DOHH2 (cell line): ENCODE data around the gene DLGAP1.

Source experiments
- H3F3A ChIP-seq: fragments of 200-600 bp; sonication (generic), shearing (Covaris generic); 2 replicates; pipeline ENCODE4 v1.6.0; 2016; ENCODE audit warnings: antibody characterized with exemption, mild to moderate bottlenecking; ENCODE audit not compliant: control insufficient read depth, insufficient read depth
- H3K27ac ChIP-seq: fragments of 200-600 bp; sonication (generic); 2 replicates; pipeline ENCODE4 v1.5.1; 2014; ENCODE audit warnings: low read depth, mild to moderate bottlenecking, low read length, moderate library complexity
- H3K27me3 ChIP-seq: fragments of 200-600 bp; sonication (generic); 2 replicates; pipeline ENCODE4 v1.6.1; 2014; ENCODE audit warnings: mild to moderate bottlenecking, low read length, mixed read lengths; ENCODE audit not compliant: control insufficient read depth
- H3K36me3 ChIP-seq: fragments of 200-600 bp; sonication (generic); 2 replicates; pipeline ENCODE4 v1.6.1; 2014; ENCODE audit warnings: mild to moderate bottlenecking, low read length, moderate library complexity, mixed read lengths; ENCODE audit not compliant: control insufficient read depth
- H3K4me1 ChIP-seq: fragments of 200-600 bp; sonication (generic); 2 replicates; pipeline ENCODE4 v1.6.1; 2014; ENCODE audit warnings: mild to moderate bottlenecking, low read length, mixed read lengths; ENCODE audit not compliant: control insufficient read depth
- H3K4me2 ChIP-seq: fragments of 200-600 bp; sonication (generic); 2 replicates; pipeline ENCODE4 v1.6.0; 2014; ENCODE audit warnings: mild to moderate bottlenecking, low read length, moderate library complexity
- H3K4me3 ChIP-seq: fragments of 200-600 bp; sonication (generic); 2 replicates; pipeline ENCODE4 v1.5.1; 2014; ENCODE audit warnings: mild to moderate bottlenecking, low read length, mixed read lengths
- H3K79me2 ChIP-seq: fragments of 200-600 bp; sonication (generic); 2 replicates; pipeline ENCODE4 v1.6.1; 2014; ENCODE audit warnings: mild to moderate bottlenecking, low read length, mixed read lengths; ENCODE audit not compliant: control insufficient read depth
- H3K9me2 ChIP-seq: fragments of 200-600 bp; sonication (generic); replicated peaks from 2 replicates; pipeline ENCODE4 v1.6.1; 2014; ENCODE audit warnings: mild to moderate bottlenecking, low read length, mixed read lengths; ENCODE audit not compliant: control insufficient read depth
- H3K9me3 ChIP-seq: fragments of 200-600 bp; sonication (generic); 2 replicates; pipeline ENCODE4 v1.6.1; 2014; ENCODE audit warnings: antibody characterized with exemption, low read length, mixed read lengths; ENCODE audit not compliant: control insufficient read depth, insufficient read depth
- H4K20me1 ChIP-seq: fragments of 200-600 bp; sonication (generic); 2 replicates; pipeline ENCODE4 v1.6.0; 2014; ENCODE audit warnings: low read depth, mild to moderate bottlenecking, antibody characterized with exemption, low read length, moderate library complexity; ENCODE audit not compliant: control insufficient read depth, insufficient read depth
- EZH2phosphoT487 ChIP-seq: fragments of 200-600 bp; sonication (generic); IDR thresholded peaks from 2 replicates; pipeline ENCODE4 v1.6.1; 2017; ENCODE audit warnings: borderline replicate concordance, mild to moderate bottlenecking, antibody characterized with exemption, low read length, moderate library complexity, mixed read lengths
- TF ChIP-seq, protein P1 (sequence below): fragments of 200-600 bp; sonication (generic); IDR thresholded peaks from one replicate; pipeline ENCODE4 v1.5.1; 2014; ENCODE audit warnings: antibody characterized with exemption, mild to moderate bottlenecking, low read depth, low read length; ENCODE audit not compliant: poor library complexity, severe bottlenecking

Gene DLGAP1

DNA sequence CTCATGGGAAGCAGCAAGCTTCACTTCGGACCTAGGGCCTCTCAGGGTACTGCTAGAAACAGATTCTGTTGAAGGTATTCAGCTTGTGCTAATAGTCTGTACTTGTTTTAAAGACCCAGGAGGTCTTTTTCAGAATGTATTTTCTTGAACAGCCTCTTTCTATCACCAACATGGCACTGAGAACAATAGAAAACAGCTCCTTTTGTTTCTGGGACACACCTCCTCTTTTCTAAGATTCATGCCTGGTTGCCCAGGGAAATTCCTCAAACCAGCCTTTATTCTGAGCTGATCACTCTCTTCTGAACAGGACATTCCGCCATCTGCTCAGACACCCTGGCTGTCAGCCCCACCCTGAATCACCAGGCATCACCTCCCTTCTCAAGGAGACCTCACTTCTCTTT lies 615.5 kb downstream of the DLGAP1 start:
- TF ChIP-seq, protein P1, sequence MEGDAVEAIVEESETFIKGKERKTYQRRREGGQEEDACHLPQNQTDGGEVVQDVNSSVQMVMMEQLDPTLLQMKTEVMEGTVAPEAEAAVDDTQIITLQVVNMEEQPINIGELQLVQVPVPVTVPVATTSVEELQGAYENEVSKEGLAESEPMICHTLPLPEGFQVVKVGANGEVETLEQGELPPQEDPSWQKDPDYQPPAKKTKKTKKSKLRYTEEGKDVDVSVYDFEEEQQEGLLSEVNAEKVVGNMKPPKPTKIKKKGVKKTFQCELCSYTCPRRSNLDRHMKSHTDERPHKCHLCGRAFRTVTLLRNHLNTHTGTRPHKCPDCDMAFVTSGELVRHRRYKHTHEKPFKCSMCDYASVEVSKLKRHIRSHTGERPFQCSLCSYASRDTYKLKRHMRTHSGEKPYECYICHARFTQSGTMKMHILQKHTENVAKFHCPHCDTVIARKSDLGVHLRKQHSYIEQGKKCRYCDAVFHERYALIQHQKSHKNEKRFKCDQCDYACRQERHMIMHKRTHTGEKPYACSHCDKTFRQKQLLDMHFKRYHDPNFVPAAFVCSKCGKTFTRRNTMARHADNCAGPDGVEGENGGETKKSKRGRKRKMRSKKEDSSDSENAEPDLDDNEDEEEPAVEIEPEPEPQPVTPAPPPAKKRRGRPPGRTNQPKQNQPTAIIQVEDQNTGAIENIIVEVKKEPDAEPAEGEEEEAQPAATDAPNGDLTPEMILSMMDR: no peak
- TF ChIP-seq EZH2phosphoT487: no peak
- H3K79me2 ChIP-seq: no peaks in the 10 kb centered on the region
- H3K27me3 ChIP-seq: no peaks in the 10 kb centered on the region
- no peaks in the 10 kb centered on the region for H3K4me1 ChIP-seq
- H3F3A ChIP-seq: no peaks in the 10 kb centered on the region
- H4K20me1 ChIP-seq: no peaks in the 10 kb centered on the region
- H3K27ac ChIP-seq: no peak overlapping the region
- H3K4me2 ChIP-seq: no peak overlapping the region
- no peaks in the 10 kb centered on the region for H3K9me3 ChIP-seq
- H3K9me2 ChIP-seq: no peaks in the 10 kb centered on the region
- no peak overlapping the region for H3K4me3 ChIP-seq
- H3K36me3 ChIP-seq: no peaks in the 10 kb centered on the region

DNA sequence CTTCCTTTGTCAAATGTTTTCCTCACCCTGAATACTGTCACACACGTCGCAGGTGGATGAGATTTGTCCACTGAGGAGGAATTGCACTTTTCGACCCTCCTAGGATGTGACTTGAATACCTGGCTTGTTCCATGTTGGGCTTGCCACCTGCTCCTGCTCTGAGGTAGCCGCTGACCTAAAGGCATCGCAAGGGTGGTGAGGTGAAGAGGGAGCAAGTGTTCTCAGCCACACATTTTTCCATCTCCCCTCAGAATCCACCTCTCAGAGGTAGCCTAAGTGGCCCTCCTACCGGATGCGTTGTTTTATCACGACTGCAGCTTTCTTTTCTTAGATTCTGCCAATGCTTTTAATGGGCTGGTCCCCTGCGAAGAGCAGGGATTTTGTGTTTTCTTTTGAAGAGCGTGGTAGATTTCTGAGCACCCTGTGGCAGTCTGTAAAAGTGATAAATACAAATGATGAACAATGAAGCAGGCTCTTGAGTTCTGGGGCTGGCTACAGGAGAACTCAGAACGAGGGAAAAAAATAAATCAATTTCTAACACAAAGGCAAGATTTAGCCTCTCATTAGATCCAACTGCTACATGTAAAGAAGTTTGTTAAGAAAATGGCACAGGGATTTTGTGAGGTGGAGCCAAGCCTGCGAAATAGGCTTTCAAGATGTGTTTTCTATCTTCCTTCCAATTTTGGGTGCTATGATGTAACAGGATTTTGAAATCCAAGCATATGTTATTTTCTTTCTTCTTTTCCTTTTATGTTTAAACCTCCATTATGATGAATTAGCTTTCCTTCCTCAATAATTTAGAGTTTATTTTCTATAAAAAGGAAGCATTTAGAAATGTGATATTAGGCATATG lies 618.4 kb downstream of the DLGAP1 start:
- H3K27me3 ChIP-seq: no peaks in the 10 kb centered on the region
- H3K9me3 ChIP-seq: no peaks in the 10 kb centered on the region
- H4K20me1 ChIP-seq: no peaks in the 10 kb centered on the region
- no peaks in the 10 kb centered on the region for H3K79me2 ChIP-seq
- H3K36me3 ChIP-seq: no peaks in the 10 kb centered on the region
- no peak overlapping the region for H3K4me3 ChIP-seq
- no peaks in the 10 kb centered on the region for H3K4me1 ChIP-seq
- TF ChIP-seq, protein P1: no peak
- no peak for TF ChIP-seq EZH2phosphoT487
- no peak overlapping the region for H3K4me2 ChIP-seq
- no peak overlapping the region for H3K27ac ChIP-seq
- H3K9me2 ChIP-seq: no peaks in the 10 kb centered on the region
- H3F3A ChIP-seq: no peaks in the 10 kb centered on the region

DNA sequence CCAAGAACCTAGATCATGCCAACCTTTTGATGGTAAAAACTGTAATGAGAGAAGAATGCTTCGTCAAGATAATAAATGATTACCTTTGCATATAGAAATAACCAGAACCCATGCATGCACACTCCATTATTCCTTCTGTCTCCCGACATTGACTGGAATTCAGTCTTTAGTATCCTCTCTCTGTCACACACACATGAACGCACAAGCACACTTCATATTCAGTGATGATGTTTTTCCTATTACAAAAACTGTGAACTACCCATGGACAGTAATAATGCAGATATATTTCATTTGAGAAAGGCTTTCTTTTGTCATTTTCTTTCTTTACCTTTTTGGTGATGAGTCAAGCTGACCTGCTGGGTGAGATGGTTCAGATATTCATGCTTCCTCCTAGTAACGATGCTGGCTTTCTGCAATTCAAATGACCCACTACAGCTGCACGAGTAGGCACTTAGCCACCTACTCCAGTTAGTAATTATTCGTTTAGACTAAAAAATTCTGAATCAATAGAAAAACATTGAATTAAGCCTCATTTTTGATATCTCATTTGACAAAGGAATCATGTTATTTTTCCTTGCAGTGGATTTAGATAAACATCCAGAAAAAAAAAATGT lies 623.0 kb downstream of the DLGAP1 start:
- Histone ChIP-seq H3K9me3 (no peaks in the 10 kb centered on the region), H3K79me2 (no peaks in the 10 kb centered on the region), H4K20me1 (no peaks in the 10 kb centered on the region)

More for the DNA sequence above, 623.0 kb downstream of the DLGAP1 start:
- Histone ChIP-seq H3F3A (no peaks in the 10 kb centered on the region), H3K27me3 (no peaks in the 10 kb centered on the region; the same call in 1 of the 2 replicates), H3K9me2 (no peaks in the 10 kb centered on the region), H3K4me3 (no peak overlapping the region), H3K4me1 (no peaks in the 10 kb centered on the region), H3K36me3 (no peaks in the 10 kb centered on the region), H3K27ac (no peak overlapping the region), H3K4me2 (no peak overlapping the region)
- TF ChIP-seq, protein P1: no peak
- TF ChIP-seq EZH2phosphoT487: no peak
